SK-N-MC (cell line): ENCODE data around the gene ZNF184.

ENCODE experiments used
- EZH2 ChIP-seq: fragments of 200-600 bp; sonication (generic); IDR thresholded peaks from one replicate; pipeline ENCODE4 v1.6.1; 2017; ENCODE audit warnings: antibody characterized with exemption
- POLR2AphosphoS5 ChIP-seq: IDR thresholded peaks from 2 replicates; pipeline ENCODE4 v1.6.1; 2012; ENCODE audit warnings: mild to moderate bottlenecking, low read depth, low read length, borderline replicate concordance

DNA sequence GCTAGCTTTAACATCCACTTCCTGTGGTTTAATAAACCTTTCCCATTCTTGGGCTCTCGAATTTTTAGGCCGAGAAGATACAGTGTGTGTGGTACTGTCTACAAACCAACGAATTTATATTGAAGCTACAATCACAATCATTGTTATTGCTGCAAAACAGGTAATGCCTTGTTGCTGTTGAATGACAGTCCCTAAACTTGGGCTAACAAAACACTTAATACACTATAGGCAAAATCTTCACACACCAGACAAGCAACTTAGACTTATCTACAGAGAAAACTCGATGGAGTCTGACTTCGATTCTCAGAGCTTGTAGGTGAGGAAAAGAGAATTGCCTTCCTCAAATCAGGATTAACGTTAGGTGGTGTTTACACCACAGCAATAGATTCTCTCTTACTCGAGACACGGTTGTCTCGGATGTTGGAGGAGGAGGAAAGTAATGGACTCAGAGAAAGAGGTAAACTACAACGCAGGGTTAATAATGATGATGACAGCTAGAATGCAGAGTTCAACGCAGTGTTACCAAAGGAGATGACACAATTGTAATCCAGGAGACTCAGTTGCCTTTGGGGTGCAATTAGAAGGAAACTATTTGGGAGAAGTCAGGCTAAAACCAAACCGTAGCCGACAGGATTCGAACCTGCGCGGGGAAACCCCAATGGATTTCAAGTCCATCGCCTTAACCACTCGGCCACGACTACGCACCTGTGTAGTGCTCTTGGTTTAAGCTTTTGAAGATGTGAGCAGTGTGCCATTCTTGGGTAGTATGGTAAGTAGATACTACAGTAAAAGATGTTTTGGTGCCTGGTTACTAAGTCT lies 32.5 kb upstream of the ZNF184 start:
- TF ChIP-seq POLR2AphosphoS5 (no peak), EZH2 (no peak)
